GM12872 (cell line): ENCODE data around the gene KLHL20.

Experiments
- CTCF ChIP-seq: IDR thresholded peaks from 3 replicates; pipeline ENCODE4 v1.5.1; 2011; ENCODE audit warnings: low read depth, mild to moderate bottlenecking, low read length, moderate library complexity; ENCODE audit not compliant: insufficient read depth

Gene KLHL20

GRCh38 chr1:173714759-173715537, at the start of gene KLHL20:
Gene KLHL20, plus strand, starts transcription at chr1:173714981. Its CDS starts 1,063 bp downstream, at chr1:173716044.
- TF ChIP-seq CTCF, result 0 out of 3 replicates have a peak, but pooled peaks have one; percentile 11

GRCh38 chr1:173666646-173667045, 48.1 kb upstream of the KLHL20 start:
- no peak for TF ChIP-seq CTCF

- no peak for TF ChIP-seq CTCF
Measured at GRCh38 chr1:173669491-173669941, 45.3 kb upstream of the KLHL20 start, which contains the start of gene ANKRD45. Gene ANKRD45, minus strand, starts transcription at chr1:173669851. Its CDS starts 10,433 bp downstream, at chr1:173659418.

GRCh38 chr1:173682184-173682583, 32.6 kb upstream of the KLHL20 start:
- no peak for TF ChIP-seq CTCF

- TF ChIP-seq CTCF, result no peak
Measured at GRCh38 chr1:173688300-173688699, 26.5 kb upstream of the KLHL20 start.

GRCh38 chr1:173693238-173693637, 21.5 kb upstream of the KLHL20 start:
- TF ChIP-seq CTCF, result no peak

- no peak for TF ChIP-seq CTCF
Measured at GRCh38 chr1:173702736-173703135, 12.0 kb upstream of the KLHL20 start.
